HFFc6 (cell line): ENCODE data around the gene OLA1. TPM values are rescaled to one million over a fixed set of nuclear protein-coding genes. Genes with fewer than 3 reads are reported as not detected.

ENCODE experiments used
- DNase-seq: peaks from one replicate; pipeline ENCODE4 v3.0.0-alpha.2; 2018
- H3K27ac Mint-ChIP-seq: 2 replicates; pipeline ENCODE4 v1.8.0; 2020; ENCODE audit warnings: mild to moderate bottlenecking, mixed read lengths
- H3K27me3 Mint-ChIP-seq: 2 replicates; pipeline ENCODE4 v1.8.0; 2021; ENCODE audit warnings: mild to moderate bottlenecking, moderate library complexity, mixed read lengths; ENCODE audit not compliant: insufficient read depth
- H3K36me3 Mint-ChIP-seq: 2 replicates; pipeline ENCODE4 v1.8.0; 2021; ENCODE audit warnings: low read depth, mixed read lengths
- H3K4me1 Mint-ChIP-seq: 2 replicates; pipeline ENCODE4 v1.8.0; 2020; ENCODE audit warnings: low read depth, mixed read lengths
- H3K4me3 Mint-ChIP-seq: 2 replicates; pipeline ENCODE4 v1.8.0; 2020; ENCODE audit warnings: mild to moderate bottlenecking, moderate library complexity, mixed read lengths
- H3K9me3 Mint-ChIP-seq: 2 replicates; pipeline ENCODE4 v1.8.0; 2020; ENCODE audit warnings: mild to moderate bottlenecking, mixed read lengths
- total RNA-seq, 6 experiments: library from RNA; stranded (reverse); fragmentation: NEBNext Ultra II Directional; extraction: Animal tissue kit (Norgen Biotek cat#: 25700); gene quantifications; 2 replicates in 1 of 6; 3 replicates in 5 of 6; pipeline ENCODE4 v1.2.3, GENCODE V29; 2021
- TF ChIP-seq, protein P1 (sequence below): fragments of 200-600 bp; sonication (generic); IDR thresholded peaks from 2 replicates; pipeline ENCODE4 v1.5.0; 2021; ENCODE audit warnings: antibody characterized with exemption, mild to moderate bottlenecking

Gene OLA1
- total RNA-seq, 6 experiments from 2014 or later: 105 to 123 (median 106) TPM

DNA sequence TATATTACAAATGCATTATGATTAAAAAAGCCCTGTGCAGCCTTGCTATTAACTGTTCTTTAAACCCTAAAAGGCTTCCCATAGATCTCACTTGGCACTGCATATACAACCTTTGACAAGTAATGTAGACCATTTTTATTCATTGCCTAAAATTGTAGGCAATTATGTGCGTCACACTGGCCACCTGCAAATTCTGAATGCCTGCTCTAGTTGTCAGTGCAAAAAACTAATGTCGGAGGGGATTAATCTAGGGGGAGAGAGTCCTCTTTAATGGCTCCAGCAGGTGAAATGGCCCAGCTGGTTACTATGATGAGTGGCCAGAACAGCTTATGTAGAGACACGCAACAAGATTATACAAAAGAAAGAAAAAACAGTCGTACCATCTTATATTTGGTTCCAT lies 123.2 kb downstream of the OLA1 start:
- Mint-ChIP-seq H3K27me3 (no peaks in the 10 kb centered on the region), H3K9me3 (no peaks in the 10 kb centered on the region), H3K4me3 (no peak overlapping the region), H3K27ac (no peak overlapping the region), H3K36me3 (peaks cover 5% of the 10 kb centered on the region), H3K4me1 (peaks cover 32% of the 10 kb centered on the region)
- TF ChIP-seq, protein P1, sequence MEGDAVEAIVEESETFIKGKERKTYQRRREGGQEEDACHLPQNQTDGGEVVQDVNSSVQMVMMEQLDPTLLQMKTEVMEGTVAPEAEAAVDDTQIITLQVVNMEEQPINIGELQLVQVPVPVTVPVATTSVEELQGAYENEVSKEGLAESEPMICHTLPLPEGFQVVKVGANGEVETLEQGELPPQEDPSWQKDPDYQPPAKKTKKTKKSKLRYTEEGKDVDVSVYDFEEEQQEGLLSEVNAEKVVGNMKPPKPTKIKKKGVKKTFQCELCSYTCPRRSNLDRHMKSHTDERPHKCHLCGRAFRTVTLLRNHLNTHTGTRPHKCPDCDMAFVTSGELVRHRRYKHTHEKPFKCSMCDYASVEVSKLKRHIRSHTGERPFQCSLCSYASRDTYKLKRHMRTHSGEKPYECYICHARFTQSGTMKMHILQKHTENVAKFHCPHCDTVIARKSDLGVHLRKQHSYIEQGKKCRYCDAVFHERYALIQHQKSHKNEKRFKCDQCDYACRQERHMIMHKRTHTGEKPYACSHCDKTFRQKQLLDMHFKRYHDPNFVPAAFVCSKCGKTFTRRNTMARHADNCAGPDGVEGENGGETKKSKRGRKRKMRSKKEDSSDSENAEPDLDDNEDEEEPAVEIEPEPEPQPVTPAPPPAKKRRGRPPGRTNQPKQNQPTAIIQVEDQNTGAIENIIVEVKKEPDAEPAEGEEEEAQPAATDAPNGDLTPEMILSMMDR: no peak
- DNase-seq: no peak

DNA sequence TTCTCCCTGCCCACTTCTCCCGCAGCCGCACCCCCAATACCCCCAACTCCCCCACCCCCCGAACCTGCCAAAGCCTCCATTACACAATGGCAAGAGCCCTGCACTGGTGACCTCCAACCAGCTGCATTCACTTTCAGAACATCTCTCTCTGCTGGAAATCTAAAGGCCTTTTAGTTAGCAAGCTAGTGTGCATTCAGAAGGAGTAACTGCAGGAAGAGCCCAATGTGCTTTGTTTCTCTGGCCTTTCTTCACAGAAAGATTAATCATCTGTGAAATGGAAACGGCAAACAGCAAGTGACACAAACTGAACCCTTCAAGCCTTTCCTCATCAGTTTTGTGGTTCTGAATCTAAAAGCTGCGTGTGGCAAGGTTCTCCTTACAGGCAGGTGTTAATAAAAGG lies 124.2 kb downstream of the OLA1 start:
- Mint-ChIP-seq H3K9me3 (no peaks in the 10 kb centered on the region), H3K27ac (no peak overlapping the region; the same call in 1 of the 2 replicates), H3K36me3 (peaks cover 5% of the 10 kb centered on the region), H3K4me1 (peaks cover 38% of the 10 kb centered on the region), H3K4me3 (no peak overlapping the region), H3K27me3 (no peaks in the 10 kb centered on the region)
- TF ChIP-seq, protein P1: no peak
- no peak for DNase-seq

DNA sequence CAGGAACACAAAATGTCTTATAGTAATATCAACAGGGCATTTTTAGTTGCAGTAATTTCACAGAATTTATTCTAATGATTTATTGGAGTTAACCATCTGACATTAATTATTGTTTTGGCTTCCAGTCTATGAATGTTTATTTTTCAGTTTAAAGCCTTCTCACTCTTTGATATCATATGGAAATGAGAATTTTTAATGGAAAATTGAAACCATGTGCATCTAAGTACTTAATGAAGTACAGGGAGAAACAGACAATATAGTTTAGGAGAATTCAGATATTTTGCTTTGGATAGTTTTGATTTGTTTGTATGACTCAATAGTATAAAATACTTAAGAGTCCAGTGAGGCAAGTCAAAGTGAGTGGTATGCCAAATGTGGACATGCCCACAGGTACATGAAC lies 126.1 kb downstream of the OLA1 start:
- Mint-ChIP-seq H3K27ac (no peak overlapping the region), H3K4me3 (no peak overlapping the region), H3K36me3 (peaks cover 12% of the 10 kb centered on the region), H3K27me3 (no peaks in the 10 kb centered on the region), H3K4me1 (peaks cover 57% of the 10 kb centered on the region), H3K9me3 (peaks cover 3% of the 10 kb centered on the region; the same call in 1 of the 2 replicates)
- DNase-seq: no peak
- TF ChIP-seq, protein P1: no peak

DNA sequence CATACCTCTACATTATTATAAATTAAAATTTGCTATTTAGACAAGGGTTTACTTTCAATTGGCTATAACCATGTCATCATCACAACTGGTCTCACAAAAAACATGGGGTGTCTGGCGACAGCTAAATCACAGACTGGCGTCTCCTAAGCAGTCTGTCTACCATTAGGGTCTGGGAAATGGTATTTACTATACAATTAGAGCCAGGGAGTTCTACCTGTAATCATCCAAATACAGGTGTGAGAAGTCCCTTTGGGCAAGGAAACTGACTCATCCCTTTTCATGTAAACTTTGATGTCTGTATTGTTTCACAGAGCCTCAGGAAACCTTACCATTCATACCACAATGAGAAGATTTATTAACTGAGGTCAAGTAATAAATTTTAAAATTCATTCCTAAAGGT lies 126.7 kb downstream of the OLA1 start:
- H3K36me3 Mint-ChIP-seq: peaks cover 12% of the 10 kb centered on the region
- no peaks in the 10 kb centered on the region for H3K27me3 Mint-ChIP-seq
- no peak overlapping the region for H3K4me3 Mint-ChIP-seq
- H3K9me3 Mint-ChIP-seq: peaks cover 3% of the 10 kb centered on the region; the same call in 1 of the 2 replicates
- H3K4me1 Mint-ChIP-seq: peaks cover 61% of the 10 kb centered on the region
- TF ChIP-seq, protein P1: no peak
- DNase-seq: no peak
- no peak overlapping the region for H3K27ac Mint-ChIP-seq

DNA sequence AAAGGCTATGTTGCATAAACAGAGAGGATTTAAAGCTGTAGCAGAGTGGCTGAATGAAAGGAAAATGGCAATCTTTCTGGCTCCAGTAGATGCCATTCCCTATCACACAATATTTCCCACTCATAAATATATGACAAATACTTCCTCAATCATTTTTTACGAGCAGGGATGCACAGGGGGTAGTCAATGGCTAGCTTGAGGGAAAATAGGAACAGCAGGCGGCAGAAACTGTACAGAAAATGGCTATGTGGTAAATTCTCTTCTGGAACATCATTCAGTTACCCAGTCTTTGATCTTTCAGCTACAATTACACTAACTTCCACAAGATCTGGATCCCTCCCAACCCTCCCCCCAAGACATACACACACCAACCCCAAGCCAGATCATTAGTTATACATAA lies 127.2 kb downstream of the OLA1 start:
- H3K9me3 Mint-ChIP-seq: peaks cover 3% of the 10 kb centered on the region; the same call in 1 of the 2 replicates
- TF ChIP-seq, protein P1: no peak
- peak overlapping the region; percentile 56 for H3K27ac Mint-ChIP-seq
- no peak for DNase-seq
- peaks cover 65% of the 10 kb centered on the region for H3K4me1 Mint-ChIP-seq
- no peak overlapping the region for H3K4me3 Mint-ChIP-seq
- no peaks in the 10 kb centered on the region for H3K27me3 Mint-ChIP-seq
- H3K36me3 Mint-ChIP-seq: peaks cover 12% of the 10 kb centered on the region

DNA sequence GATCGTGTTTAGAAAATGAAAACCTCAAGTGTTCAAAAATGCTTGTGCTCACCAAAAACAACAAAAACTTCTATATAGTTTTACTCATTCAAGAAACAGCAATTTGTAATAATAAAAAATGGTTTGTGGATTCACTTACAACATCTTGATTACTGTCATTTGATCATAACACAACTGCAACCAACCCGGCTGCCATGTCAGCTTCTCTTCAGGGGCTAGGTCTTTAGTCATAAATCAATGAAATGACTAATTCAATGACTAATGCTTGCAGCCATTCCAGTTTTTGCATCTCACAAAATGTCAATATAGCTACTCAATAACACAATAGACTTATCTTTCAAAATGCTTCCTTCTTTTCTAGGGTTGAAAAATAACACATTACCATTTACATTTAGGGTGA lies 128.0 kb downstream of the OLA1 start:
- H3K4me3 Mint-ChIP-seq: peak overlapping the region; percentile 49; the same call in 1 of the 2 replicates
- H3K27ac Mint-ChIP-seq: peak overlapping the region; percentile 43
- TF ChIP-seq, protein P1: no peak
- peak; percentile 42 for DNase-seq
- peaks cover 17% of the 10 kb centered on the region for H3K36me3 Mint-ChIP-seq
- H3K4me1 Mint-ChIP-seq: peaks cover 67% of the 10 kb centered on the region
- H3K9me3 Mint-ChIP-seq: peaks cover 3% of the 10 kb centered on the region; the same call in 1 of the 2 replicates
- H3K27me3 Mint-ChIP-seq: no peaks in the 10 kb centered on the region
